Ishikawa (cell line): ENCODE data around the gene ASAP2.

Experiments used
- EP300 ChIP-seq: IDR thresholded peaks from 2 replicates; pipeline ENCODE4 v1.6.1; 2012; ENCODE audit warnings: borderline replicate concordance
- RAD21 ChIP-seq: IDR thresholded peaks from 2 replicates; pipeline ENCODE4 v1.6.1; 2012; ENCODE audit warnings: low read depth
- TF ChIP-seq, protein P1 (sequence below): IDR thresholded peaks from 2 replicates; pipeline ENCODE4 v1.6.1; 2012

DNA sequence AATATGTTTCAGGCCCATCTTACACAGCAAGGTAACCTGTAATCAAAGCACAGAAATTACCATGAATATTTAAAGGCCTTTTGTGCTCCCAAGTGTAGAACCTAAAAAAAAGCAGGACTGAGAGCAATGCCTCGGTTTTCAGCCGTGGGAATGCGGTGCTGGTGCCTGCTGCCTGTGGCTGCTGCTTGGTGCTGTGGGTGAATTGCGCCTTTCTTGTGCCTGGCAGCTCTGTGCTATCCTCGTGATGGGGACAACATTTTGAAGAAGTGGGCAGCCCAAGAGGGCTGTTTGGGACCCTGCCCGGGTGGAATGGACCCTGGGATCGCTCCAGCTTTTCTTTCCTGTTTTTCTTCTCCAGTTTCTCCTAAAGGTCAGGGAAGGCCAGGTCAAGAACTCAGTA lies 91.2 kb downstream of the ASAP2 start:
- TF ChIP-seq, protein P1, sequence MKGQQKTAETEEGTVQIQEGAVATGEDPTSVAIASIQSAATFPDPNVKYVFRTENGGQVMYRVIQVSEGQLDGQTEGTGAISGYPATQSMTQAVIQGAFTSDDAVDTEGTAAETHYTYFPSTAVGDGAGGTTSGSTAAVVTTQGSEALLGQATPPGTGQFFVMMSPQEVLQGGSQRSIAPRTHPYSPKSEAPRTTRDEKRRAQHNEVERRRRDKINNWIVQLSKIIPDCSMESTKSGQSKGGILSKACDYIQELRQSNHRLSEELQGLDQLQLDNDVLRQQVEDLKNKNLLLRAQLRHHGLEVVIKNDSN, result no peak
- TF ChIP-seq RAD21, result no peak
- TF ChIP-seq EP300, result no peak
